SK-N-SH (cell line): ENCODE data around the gene RNASEH1. TPM values are rescaled to one million over a fixed set of nuclear protein-coding genes. Genes with fewer than 3 reads are reported as not detected.

ENCODE experiments used
- CTCF ChIA-PET: fragments of 300-600, 350-600 bp; formaldehyde crosslinking; extraction: SDS; loops from one replicate; lab custom pipeline; 2021; lab: Yijun Ruan, JAX
- POLR2A ChIA-PET: fragments of 350-600 bp; sonication (Branson Sonifier 250); formaldehyde crosslinking; extraction: SDS; loops from one replicate; lab custom pipeline; 2020; ENCODE audit warnings: antibody characterized with exemption, inconsistent platforms; lab: Yijun Ruan, JAX
- DNase-seq: peaks from one replicate; pipeline ENCODE4 v3.0.0; 2012
- H2AFZ ChIP-seq: fragments of 200-600 bp; sonication (generic); 2 replicates; pipeline ENCODE4 v1.8.1; 2016; ENCODE audit warnings: antibody characterized with exemption, mild to moderate bottlenecking, low read depth
- H3F3A ChIP-seq: fragments of 200-600 bp; sonication (generic); replicated peaks from 2 replicates; pipeline ENCODE3; 2016; ENCODE audit warnings: antibody characterized with exemption, mild to moderate bottlenecking; ENCODE audit not compliant: insufficient read depth
- H3K27ac ChIP-seq, 2 experiments: fragments of 200-500 bp in 1 of 2; fragments of 200-600 bp in 1 of 2; sonication (Bioruptor generic) in 1 of 2; sonication (generic), shearing (Covaris generic) in 1 of 2; 2 replicates each; pipeline versions ENCODE4 v1.5.1 to v1.6.1; 2014 to 2016; ENCODE audit warnings: low read depth in 2 of 2, inconsistent platforms in 1 of 2, low read length in 1 of 2, mild to moderate bottlenecking in 1 of 2, mixed read lengths in 1 of 2
- H3K27me3 ChIP-seq: fragments of 200-600 bp; sonication (generic), shearing (Covaris generic); 2 replicates; pipeline ENCODE4 v1.6.1; 2016; ENCODE audit warnings: mixed run types; ENCODE audit not compliant: insufficient read depth
- H3K36me3 ChIP-seq, 2 experiments: fragments of 200-500 bp in 1 of 2; fragments of 200-600 bp in 1 of 2; sonication (Bioruptor generic) in 1 of 2; sonication (generic) in 1 of 2; replicated peaks in 1 of 2; 2 replicates each; pipeline versions ENCODE3 to v1.5.1; 2014 to 2016; ENCODE audit warnings: low read length in 1 of 2, mild to moderate bottlenecking in 1 of 2; ENCODE audit not compliant: insufficient read depth in 2 of 2, control insufficient read depth in 1 of 2
- H3K4me1 ChIP-seq, 2 experiments: fragments of 200-500 bp in 1 of 2; fragments of 200-600 bp in 1 of 2; sonication (Bioruptor generic) in 1 of 2; sonication (generic), shearing (Covaris generic) in 1 of 2; 2 replicates each; pipeline versions ENCODE4 v1.5.1 to v1.6.1; 2014 to 2016; ENCODE audit warnings: low read depth in 1 of 2, low read length in 1 of 2, mixed run types in 1 of 2; ENCODE audit not compliant: insufficient read depth in 2 of 2, control insufficient read depth in 1 of 2
- H3K4me2 ChIP-seq: fragments of 200-600 bp; sonication (generic), shearing (Covaris generic); 2 replicates; pipeline ENCODE4 v1.6.1; 2017; ENCODE audit warnings: mixed run types
- H3K4me3 ChIP-seq, 2 experiments: fragments of 200-500 bp in 1 of 2; fragments of 200-600 bp in 1 of 2; sonication (Bioruptor generic) in 1 of 2; sonication (generic), shearing (Covaris generic) in 1 of 2; 2 replicates each; pipeline versions ENCODE4 v1.5.1 to v1.8.1; 2014 to 2016; ENCODE audit warnings: low read depth in 2 of 2, inconsistent platforms in 1 of 2, low read length in 1 of 2, mild to moderate bottlenecking in 1 of 2, mixed read lengths in 1 of 2, moderate library complexity in 1 of 2
- H3K79me2 ChIP-seq: fragments of 200-600 bp; sonication (generic); 2 replicates; pipeline ENCODE4 v1.8.1; 2017; ENCODE audit warnings: mild to moderate bottlenecking; ENCODE audit not compliant: insufficient read depth
- H3K9ac ChIP-seq: fragments of 200-600 bp; sonication (generic); 2 replicates; pipeline ENCODE4 v1.6.1; 2017; ENCODE audit warnings: mixed run types
- H3K9me2 ChIP-seq: fragments of 200-600 bp; sonication (generic); 2 replicates; pipeline ENCODE4 v1.6.1; 2017; ENCODE audit warnings: mixed run types
- H3K9me3 ChIP-seq: fragments of 200-600 bp; sonication (generic); 2 replicates; pipeline ENCODE4 v1.6.1; 2017; ENCODE audit warnings: mixed run types, mild to moderate bottlenecking, moderate library complexity
- H4K20me1 ChIP-seq: fragments of 200-600 bp; sonication (generic); 2 replicates; pipeline ENCODE4 v1.6.1; 2017; ENCODE audit warnings: mild to moderate bottlenecking, mixed run types; ENCODE audit not compliant: insufficient read depth
- CHD2 ChIP-seq: fragments of 150-350 bp; IDR thresholded peaks from 2 replicates; pipeline ENCODE4 v1.6.1; 2018; ENCODE audit warnings: low read length; ENCODE audit not compliant: partially characterized antibody
- EP300 ChIP-seq, 2 experiments: IDR thresholded peaks; 2 replicates each; pipeline versions ENCODE4 v1.4.0 to v1.6.1; 2012; ENCODE audit warnings: borderline replicate concordance in 1 of 2, low read depth in 1 of 2, low read length in 1 of 2
- EZH2phosphoT487 ChIP-seq: fragments of 200-600 bp; sonication (generic); IDR thresholded peaks from 2 replicates; pipeline ENCODE4 v1.6.1; 2017; ENCODE audit warnings: low read depth, mixed run types, mild to moderate bottlenecking, antibody characterized with exemption, moderate library complexity, borderline replicate concordance
- FOXJ3 ChIP-seq: sonication (generic); formaldehyde crosslinking; IDR thresholded peaks from 2 replicates; pipeline ENCODE4 v1.5.1; 2020; ENCODE audit warnings: mild to moderate bottlenecking, missing genetic modification reagents
- GATA2 ChIP-seq: sonication (generic); formaldehyde crosslinking; IDR thresholded peaks from 2 replicates; pipeline ENCODE4 v1.5.0; 2020; ENCODE audit warnings: mild to moderate bottlenecking, missing genetic modification reagents
- JUND ChIP-seq: IDR thresholded peaks from 2 replicates; pipeline ENCODE4 v1.4.0; 2012
- NRF1 ChIP-seq: IDR thresholded peaks from 2 replicates; pipeline ENCODE4 v1.6.1; 2012; ENCODE audit warnings: low read depth, mild to moderate bottlenecking, low read length
- POLR2AphosphoS5 ChIP-seq: IDR thresholded peaks from 2 replicates; pipeline ENCODE4 v1.6.1; 2012; ENCODE audit warnings: low read depth, low read length
- RAD21 ChIP-seq: IDR thresholded peaks from 2 replicates; pipeline ENCODE4 v1.6.1; 2012; ENCODE audit warnings: mild to moderate bottlenecking, low read length
- RCOR1 ChIP-seq: fragments of 150-350 bp; IDR thresholded peaks from 2 replicates; pipeline ENCODE4 v1.6.1; 2017; ENCODE audit warnings: antibody characterized with exemption, low read length
- SIN3A ChIP-seq: IDR thresholded peaks from 2 replicates; pipeline ENCODE4 v1.6.1; 2012; ENCODE audit warnings: low read depth, mild to moderate bottlenecking, low read length, moderate library complexity, borderline replicate concordance
- SMC3 ChIP-seq: IDR thresholded peaks from 2 replicates; pipeline ENCODE4 v1.6.1; 2012; ENCODE audit warnings: low read depth, low read length, improper control_type of control experiment
- TAF1 ChIP-seq: IDR thresholded peaks from 2 replicates; pipeline ENCODE4 v1.6.1; 2012; ENCODE audit warnings: low read depth, mild to moderate bottlenecking, low read length, moderate library complexity, borderline replicate concordance
- TCF12 ChIP-seq: IDR thresholded peaks from 2 replicates; pipeline ENCODE4 v1.4.0; 2012
- YY1 ChIP-seq: IDR thresholded peaks from 2 replicates; pipeline ENCODE4 v1.4.0; 2012; ENCODE audit warnings: low read depth, mild to moderate bottlenecking
- WGBS: methylation state at CpG from one replicate; pipeline ENCODE4 v1.1.6; 2017; ENCODE audit warnings: low lambda C conversion rate; 5-methylcytosine and 5-hydroxymethylcytosine counted together
- polyA plus RNA-seq, 3 experiments: library from polyadenylated mRNA; depleted of rRNA; stranded (reverse); fragments of >200 nt; gene quantifications; 2 replicates each; pipeline ENCODE4 v1.2.3, GENCODE V29; 2012
- TF ChIP-seq, protein P1 (sequence below): IDR thresholded peaks from 2 replicates; pipeline ENCODE4 v1.6.1; 2012; ENCODE audit warnings: mild to moderate bottlenecking, low read depth, low read length, moderate library complexity
- TF ChIP-seq, protein P2 (sequence below): IDR thresholded peaks from 2 replicates; pipeline ENCODE4; 2012
- TF ChIP-seq, protein P3 (sequence below): IDR thresholded peaks from 2 replicates; pipeline ENCODE4 v1.4.0; 2012; ENCODE audit warnings: low read depth, borderline replicate concordance
- TF ChIP-seq, protein P4 (sequence below): fragments of 150-350 bp; IDR thresholded peaks from 2 replicates; pipeline ENCODE4 v1.6.1; 2017; ENCODE audit warnings: antibody characterized with exemption, low read length, low read depth, borderline replicate concordance
- TF ChIP-seq, protein P5 (sequence below): IDR thresholded peaks from 2 replicates; pipeline ENCODE4 v1.4.0; 2012; ENCODE audit warnings: low read depth, borderline replicate concordance

RNASEH1 gene
- polyA plus RNA-seq, 1 of the 3 experiments (the other 2 are of a cell fraction), result 34.4 TPM

DNA sequence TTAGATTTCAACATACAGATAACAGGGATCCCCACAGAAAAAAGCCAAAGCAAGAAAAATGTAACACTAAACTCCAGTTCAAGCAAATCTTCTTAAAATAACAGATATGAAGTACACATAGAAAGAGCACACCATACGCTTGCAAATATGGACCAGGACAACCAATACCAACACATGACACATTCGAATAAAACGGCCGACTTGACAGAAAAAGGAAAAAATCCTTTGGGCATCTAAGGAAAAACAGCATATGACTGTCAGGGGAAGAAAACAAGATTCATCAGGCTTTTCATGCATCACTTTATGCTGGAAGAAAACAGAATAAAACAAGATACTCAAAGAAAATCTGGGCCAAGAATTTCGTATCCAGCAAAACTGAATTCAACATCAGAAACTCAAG lies 16.0 kb downstream of the RNASEH1 start:
- Histone ChIP-seq H3K36me3 (peaks cover 61 to 69% of the 10 kb centered on the region in 2 experiments), H3K4me3 (no peak overlapping the region), H4K20me1 (no peaks in the 10 kb centered on the region), H3K27me3 (no peaks in the 10 kb centered on the region), H3K9me3 (no peaks in the 10 kb centered on the region), H3F3A (peaks cover 14% of the 10 kb centered on the region), H3K9me2 (no peaks in the 10 kb centered on the region)
- CTCF ChIA-PET, result interaction anchor here (1.0 kb wide), 1 partner anchor 10 kb away, joined by 3 read pairs; no protein-coding TSS in a partner anchor
- TF ChIP-seq YY1 (no peak), EP300 (IDR thresholded peaks at IDR 0.05; ENCODE audit: borderline replicate concordance in 1 of 2, low read depth in 1 of 2, low read length in 1 of 2) (no peak), RAD21 (no peak), GATA2 (no peak)
- TF ChIP-seq, protein P1, sequence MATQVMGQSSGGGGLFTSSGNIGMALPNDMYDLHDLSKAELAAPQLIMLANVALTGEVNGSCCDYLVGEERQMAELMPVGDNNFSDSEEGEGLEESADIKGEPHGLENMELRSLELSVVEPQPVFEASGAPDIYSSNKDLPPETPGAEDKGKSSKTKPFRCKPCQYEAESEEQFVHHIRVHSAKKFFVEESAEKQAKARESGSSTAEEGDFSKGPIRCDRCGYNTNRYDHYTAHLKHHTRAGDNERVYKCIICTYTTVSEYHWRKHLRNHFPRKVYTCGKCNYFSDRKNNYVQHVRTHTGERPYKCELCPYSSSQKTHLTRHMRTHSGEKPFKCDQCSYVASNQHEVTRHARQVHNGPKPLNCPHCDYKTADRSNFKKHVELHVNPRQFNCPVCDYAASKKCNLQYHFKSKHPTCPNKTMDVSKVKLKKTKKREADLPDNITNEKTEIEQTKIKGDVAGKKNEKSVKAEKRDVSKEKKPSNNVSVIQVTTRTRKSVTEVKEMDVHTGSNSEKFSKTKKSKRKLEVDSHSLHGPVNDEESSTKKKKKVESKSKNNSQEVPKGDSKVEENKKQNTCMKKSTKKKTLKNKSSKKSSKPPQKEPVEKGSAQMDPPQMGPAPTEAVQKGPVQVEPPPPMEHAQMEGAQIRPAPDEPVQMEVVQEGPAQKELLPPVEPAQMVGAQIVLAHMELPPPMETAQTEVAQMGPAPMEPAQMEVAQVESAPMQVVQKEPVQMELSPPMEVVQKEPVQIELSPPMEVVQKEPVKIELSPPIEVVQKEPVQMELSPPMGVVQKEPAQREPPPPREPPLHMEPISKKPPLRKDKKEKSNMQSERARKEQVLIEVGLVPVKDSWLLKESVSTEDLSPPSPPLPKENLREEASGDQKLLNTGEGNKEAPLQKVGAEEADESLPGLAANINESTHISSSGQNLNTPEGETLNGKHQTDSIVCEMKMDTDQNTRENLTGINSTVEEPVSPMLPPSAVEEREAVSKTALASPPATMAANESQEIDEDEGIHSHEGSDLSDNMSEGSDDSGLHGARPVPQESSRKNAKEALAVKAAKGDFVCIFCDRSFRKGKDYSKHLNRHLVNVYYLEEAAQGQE, result no peak
- TF ChIP-seq, all 33 proteins: peak for 0
- Histone ChIP-seq H3K27ac (no peak overlapping the region), H3K4me1 (0 out of 4 replicates have a peak, but pooled peaks cover 0 to under 1% of the 10 kb centered on the region in 2 experiments), H3K79me2 (peaks cover 44% of the 10 kb centered on the region), H3K4me2 (no peak overlapping the region), H3K9ac (no peak overlapping the region), H2AFZ (no peak overlapping the region)
- POLR2A ChIA-PET, result no interaction called here
- no peak for DNase-seq
- WGBS, result 94% methylated on average over 5 of the region's 5 CpGs

DNA sequence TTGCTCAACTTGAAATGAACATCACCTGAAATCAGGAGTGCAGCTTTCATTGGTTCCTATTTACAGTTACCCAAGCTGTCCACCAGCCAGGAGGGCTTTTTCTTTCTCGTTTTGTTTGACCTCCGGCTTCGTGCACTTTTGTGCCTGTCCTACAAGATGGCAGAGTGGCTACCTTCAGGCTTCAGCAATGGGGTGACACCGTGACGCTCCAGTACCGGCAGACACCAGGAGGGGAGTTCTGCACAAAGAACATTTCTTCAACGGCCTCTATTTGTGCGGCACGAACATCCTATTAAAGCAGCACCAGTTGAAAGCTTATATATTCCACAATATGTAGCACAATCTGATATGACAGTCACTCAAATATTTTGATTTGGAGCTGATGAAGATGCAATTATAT lies 18.3 kb downstream of the RNASEH1 start:
- DNase-seq, result peak; percentile 42
- Histone ChIP-seq H3K4me3 (no peak overlapping the region), H3K9ac (no peak overlapping the region), H3K27ac (no peak overlapping the region), H3K4me1 (peaks cover 3 to 13% of the 10 kb centered on the region in 2 experiments; a peak in 3 of 4 replicates), H3K36me3 (peaks cover 43 to 46% of the 10 kb centered on the region in 2 experiments), H3F3A (peaks cover 36% of the 10 kb centered on the region), H3K9me3 (no peaks in the 10 kb centered on the region), H3K79me2 (peaks cover 35% of the 10 kb centered on the region), H2AFZ (no peak overlapping the region), H4K20me1 (no peaks in the 10 kb centered on the region), H3K4me2 (no peak overlapping the region), H3K27me3 (no peaks in the 10 kb centered on the region), H3K9me2 (no peaks in the 10 kb centered on the region)
- POLR2A ChIA-PET, result no interaction called here
- CTCF ChIA-PET, result interaction anchor here (1.3 to 1.7 kb wide), 2 partner anchors 13 to 18 kb away, joined by 3 to 6 read pairs; partner anchors contain the start of gene RNASEH1
- WGBS, result 91% methylated on average over 9 of the region's 9 CpGs
- no peak for TF ChIP-seq NRF1
- no peak for TF ChIP-seq YY1
- TF ChIP-seq, protein P2, sequence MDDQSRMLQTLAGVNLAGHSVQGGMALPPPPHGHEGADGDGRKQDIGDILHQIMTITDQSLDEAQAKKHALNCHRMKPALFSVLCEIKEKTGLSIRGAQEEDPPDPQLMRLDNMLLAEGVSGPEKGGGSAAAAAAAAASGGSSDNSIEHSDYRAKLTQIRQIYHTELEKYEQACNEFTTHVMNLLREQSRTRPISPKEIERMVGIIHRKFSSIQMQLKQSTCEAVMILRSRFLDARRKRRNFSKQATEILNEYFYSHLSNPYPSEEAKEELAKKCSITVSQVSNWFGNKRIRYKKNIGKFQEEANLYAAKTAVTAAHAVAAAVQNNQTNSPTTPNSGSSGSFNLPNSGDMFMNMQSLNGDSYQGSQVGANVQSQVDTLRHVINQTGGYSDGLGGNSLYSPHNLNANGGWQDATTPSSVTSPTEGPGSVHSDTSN, result no peak
- TF ChIP-seq, protein P3, sequence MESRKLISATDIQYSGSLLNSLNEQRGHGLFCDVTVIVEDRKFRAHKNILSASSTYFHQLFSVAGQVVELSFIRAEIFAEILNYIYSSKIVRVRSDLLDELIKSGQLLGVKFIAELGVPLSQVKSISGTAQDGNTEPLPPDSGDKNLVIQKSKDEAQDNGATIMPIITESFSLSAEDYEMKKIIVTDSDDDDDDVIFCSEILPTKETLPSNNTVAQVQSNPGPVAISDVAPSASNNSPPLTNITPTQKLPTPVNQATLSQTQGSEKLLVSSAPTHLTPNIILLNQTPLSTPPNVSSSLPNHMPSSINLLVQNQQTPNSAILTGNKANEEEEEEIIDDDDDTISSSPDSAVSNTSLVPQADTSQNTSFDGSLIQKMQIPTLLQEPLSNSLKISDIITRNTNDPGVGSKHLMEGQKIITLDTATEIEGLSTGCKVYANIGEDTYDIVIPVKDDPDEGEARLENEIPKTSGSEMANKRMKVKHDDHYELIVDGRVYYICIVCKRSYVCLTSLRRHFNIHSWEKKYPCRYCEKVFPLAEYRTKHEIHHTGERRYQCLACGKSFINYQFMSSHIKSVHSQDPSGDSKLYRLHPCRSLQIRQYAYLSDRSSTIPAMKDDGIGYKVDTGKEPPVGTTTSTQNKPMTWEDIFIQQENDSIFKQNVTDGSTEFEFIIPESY, result no peak
- TF ChIP-seq RCOR1, result no peak
- TF ChIP-seq CHD2, result no peak
- TF ChIP-seq RAD21, result no peak
- TF ChIP-seq FOXJ3 (CRISPR knock-in tag), result no peak
- TF ChIP-seq SMC3, result no peak
- TF ChIP-seq EZH2phosphoT487, result no peak
- no peak for TF ChIP-seq SIN3A
- no peak for TF ChIP-seq POLR2AphosphoS5
- TF ChIP-seq, protein P4, sequence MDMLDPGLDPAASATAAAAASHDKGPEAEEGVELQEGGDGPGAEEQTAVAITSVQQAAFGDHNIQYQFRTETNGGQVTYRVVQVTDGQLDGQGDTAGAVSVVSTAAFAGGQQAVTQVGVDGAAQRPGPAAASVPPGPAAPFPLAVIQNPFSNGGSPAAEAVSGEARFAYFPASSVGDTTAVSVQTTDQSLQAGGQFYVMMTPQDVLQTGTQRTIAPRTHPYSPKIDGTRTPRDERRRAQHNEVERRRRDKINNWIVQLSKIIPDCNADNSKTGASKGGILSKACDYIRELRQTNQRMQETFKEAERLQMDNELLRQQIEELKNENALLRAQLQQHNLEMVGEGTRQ, result no peak
- no peak for TF ChIP-seq JUND
- TF ChIP-seq, protein P5, sequence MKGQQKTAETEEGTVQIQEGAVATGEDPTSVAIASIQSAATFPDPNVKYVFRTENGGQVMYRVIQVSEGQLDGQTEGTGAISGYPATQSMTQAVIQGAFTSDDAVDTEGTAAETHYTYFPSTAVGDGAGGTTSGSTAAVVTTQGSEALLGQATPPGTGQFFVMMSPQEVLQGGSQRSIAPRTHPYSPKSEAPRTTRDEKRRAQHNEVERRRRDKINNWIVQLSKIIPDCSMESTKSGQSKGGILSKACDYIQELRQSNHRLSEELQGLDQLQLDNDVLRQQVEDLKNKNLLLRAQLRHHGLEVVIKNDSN, result no peak
- TF ChIP-seq TCF12, result no peak
- no peak for TF ChIP-seq TAF1
